PFSK-1 (cell line): ENCODE results near the gene IRX3.

Experiments
- FOXP2 ChIP-seq: optimal IDR thresholded peaks from 2 replicates; pipeline ENCODE3; 2011; ENCODE audit warnings: borderline replicate concordance, control low read depth, inconsistent platforms; ENCODE audit not compliant: insufficient read depth; ENCODE audit errors: extremely low read length, extremely low read depth
- POLR2AphosphoS5 ChIP-seq: IDR thresholded peaks from 2 replicates; pipeline ENCODE4 v1.6.1; 2012; ENCODE audit warnings: low read depth, mild to moderate bottlenecking, control low read depth, low read length, moderate library complexity
- REST ChIP-seq, 2 experiments: IDR thresholded peaks; 2 replicates each; pipeline versions ENCODE4 v1.6.1 to v1.8.0; 2011 to 2012; ENCODE audit warnings: low read depth in 2 of 2, low read length in 2 of 2, control low read depth in 1 of 2, inconsistent platforms in 1 of 2, mild to moderate bottlenecking in 1 of 2, moderate library complexity in 1 of 2; ENCODE audit not compliant: insufficient read depth in 1 of 2
- SIN3A ChIP-seq: IDR thresholded peaks from 2 replicates; pipeline ENCODE4 v1.6.1; 2012; ENCODE audit warnings: mild to moderate bottlenecking, low read length, moderate library complexity, borderline replicate concordance; ENCODE audit not compliant: insufficient read depth
- TAF1 ChIP-seq: IDR thresholded peaks from 2 replicates; pipeline ENCODE4 v1.6.1; 2012; ENCODE audit warnings: low read length, control low read depth, borderline replicate concordance; ENCODE audit not compliant: insufficient read depth

IRX3 gene

DNA sequence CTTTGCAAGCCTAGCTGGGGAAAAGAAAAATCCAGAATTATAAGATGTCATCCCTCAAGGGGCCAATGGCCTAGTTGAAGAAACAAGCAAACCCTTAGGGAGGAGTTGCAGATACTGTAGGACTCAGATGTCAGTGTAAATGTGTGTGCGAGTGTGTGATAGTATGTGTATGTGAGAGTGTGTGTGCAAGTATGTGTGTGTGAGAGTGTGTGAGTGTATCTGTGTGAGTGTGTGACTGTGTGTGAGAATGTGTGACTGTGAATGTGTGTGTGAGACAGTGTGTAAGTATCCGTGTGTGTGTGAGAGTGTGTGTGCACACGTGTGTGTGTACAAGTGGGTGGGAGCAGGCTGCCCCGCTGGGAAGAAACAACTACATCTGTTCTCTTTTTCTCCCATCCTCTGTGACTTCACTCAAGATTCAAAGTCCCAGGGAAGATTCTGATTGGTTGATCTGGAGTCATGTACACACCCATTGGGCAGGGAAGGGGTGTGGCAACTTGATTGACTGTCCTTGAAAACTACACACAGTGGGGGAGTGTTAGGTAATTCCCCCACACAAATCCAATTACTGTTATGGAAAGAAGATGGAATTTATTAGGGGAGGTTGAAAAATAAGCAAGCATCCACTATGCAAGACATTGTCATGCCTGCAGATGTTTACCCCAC, 40.7 kb downstream of the IRX3 start:
- TF ChIP-seq SIN3A (no peak), POLR2AphosphoS5 (no peak), REST (IDR thresholded peaks at IDR 0.05; ENCODE audit: insufficient read depth in 1 of 2, low read depth in 2 of 2, low read length in 2 of 2) (no peak), FOXP2 (no peak), TAF1 (no peak)

DNA sequence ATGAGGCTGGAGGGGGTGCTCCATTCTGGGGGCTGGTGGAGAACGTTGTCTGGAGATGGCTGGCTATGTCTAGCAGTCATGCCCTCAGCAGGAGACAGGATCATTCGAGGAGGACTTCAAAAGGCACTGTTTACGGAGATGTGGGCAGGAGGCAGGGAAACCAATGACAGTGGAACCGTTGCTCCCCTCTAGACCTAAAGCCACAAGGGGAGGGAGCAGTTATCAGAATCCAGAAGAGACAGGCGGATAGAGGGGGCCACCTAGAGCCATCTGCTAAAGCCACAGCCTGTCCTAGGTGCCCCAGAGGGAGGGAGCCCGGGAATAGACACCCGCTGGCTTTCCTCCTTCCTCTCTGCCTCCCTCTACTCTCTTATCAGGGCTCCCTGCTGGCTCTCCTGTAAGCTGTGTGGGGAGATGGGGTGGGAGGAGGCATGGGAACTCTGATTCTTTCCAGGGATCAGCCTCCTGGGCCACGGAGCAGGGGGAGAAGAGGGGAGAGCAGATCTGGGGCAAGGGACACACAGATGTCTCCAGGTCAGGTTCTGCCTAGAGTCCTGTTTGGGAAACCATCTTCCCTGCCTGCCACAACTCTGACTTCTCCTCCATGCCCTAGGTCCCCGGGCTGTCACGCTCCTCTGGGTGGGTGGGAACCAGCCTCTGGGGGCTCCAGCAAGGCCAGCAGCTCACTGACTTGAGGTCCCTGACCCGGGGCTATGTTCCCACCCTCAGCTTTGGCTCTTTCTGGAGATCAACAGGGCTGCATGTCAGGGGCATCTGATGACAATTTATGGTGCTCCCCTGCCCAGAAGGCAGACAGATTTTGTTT, 42.3 kb downstream of the IRX3 start:
- TF ChIP-seq POLR2AphosphoS5, result no peak
- no peak for TF ChIP-seq TAF1
- TF ChIP-seq FOXP2, result no peak
- TF ChIP-seq REST (IDR thresholded peaks at IDR 0.05; ENCODE audit: insufficient read depth in 1 of 2, low read depth in 2 of 2, low read length in 2 of 2), result no peak
- no peak for TF ChIP-seq SIN3A

- no peak for TF ChIP-seq POLR2AphosphoS5
- TF ChIP-seq TAF1, result no peak
- no peak for TF ChIP-seq FOXP2
- no peak for TF ChIP-seq REST (IDR thresholded peaks at IDR 0.05; ENCODE audit: insufficient read depth in 1 of 2, low read depth in 2 of 2, low read length in 2 of 2)
- TF ChIP-seq SIN3A, result no peak
Observed at GRCh38 chr16:54243202-54243601, 43.4 kb downstream of the IRX3 start.

GRCh38 chr16:54242199-54242598, 44.4 kb downstream of the IRX3 start:
- TF ChIP-seq TAF1, result no peak
- TF ChIP-seq REST (IDR thresholded peaks at IDR 0.05; ENCODE audit: insufficient read depth in 1 of 2, low read depth in 2 of 2, low read length in 2 of 2), result no peak
- no peak for TF ChIP-seq FOXP2
- TF ChIP-seq POLR2AphosphoS5, result no peak
- TF ChIP-seq SIN3A, result no peak
